Transverse colon (tissue), 3 donors: Measurements from ENCODE around the gene TOP2B.

Source experiments
- EP300 ChIP-seq: sonication (generic); formaldehyde crosslinking; IDR thresholded peaks from one replicate; pipeline ENCODE4 v1.6.1; 2017; ENCODE audit warnings: antibody characterized with exemption, low read depth
- POLR2A ChIP-seq: fragments of 450-650 bp; IDR thresholded peaks from one replicate; pipeline ENCODE4 v1.6.1; 2016; ENCODE audit warnings: antibody characterized with exemption, mild to moderate bottlenecking, moderate library complexity
- TF ChIP-seq, protein P1 (sequence below), 5 experiments: fragments of 200-600 bp in 3 of 5; fragments of 450-650 bp in 2 of 5; sonication (generic) in 3 of 5; IDR thresholded peaks; 1 replicate in 2 of 5; 2 replicates in 3 of 5; pipeline ENCODE4 v1.5.1; 2016 to 2017; ENCODE audit warnings: antibody characterized with exemption in 5 of 5, inconsistent platforms in 3 of 5, mild to moderate bottlenecking in 2 of 5, moderate library complexity in 1 of 5

DNA sequence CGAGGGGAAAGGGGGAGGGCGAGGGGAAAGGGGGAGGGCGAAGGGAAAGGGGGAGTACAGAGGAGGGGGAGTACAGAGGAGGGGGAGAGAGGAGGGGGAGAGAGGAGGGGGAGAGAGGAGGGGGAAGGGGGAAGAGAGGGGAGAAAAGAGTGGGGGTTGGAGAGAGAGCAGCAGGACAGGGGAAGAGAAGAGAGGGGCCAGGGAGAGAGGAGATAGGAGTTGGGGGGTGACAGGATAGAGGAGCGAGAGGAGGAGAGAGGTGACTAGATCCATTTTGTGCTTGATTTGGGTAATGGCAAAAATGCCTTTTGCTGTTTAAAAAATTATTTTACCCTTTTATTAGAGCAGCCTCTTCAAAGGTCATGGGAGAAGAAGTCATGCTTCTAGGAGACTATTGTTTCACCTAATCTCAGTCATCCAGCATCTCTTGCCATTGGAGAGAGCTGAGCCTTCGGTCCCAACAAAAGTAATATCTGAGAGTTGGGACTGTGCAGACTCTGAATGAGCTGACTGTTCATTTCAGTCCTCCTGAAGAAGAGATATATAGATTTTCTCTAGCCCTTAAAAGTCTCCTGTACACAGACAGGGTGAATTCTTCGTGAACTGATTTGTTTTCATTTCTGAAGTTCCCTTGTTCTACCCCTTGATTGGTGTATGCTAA, 15.1 kb upstream of the TOP2B start:
- TF ChIP-seq POLR2A (no peak), EP300 (no peak)
- TF ChIP-seq, protein P1, sequence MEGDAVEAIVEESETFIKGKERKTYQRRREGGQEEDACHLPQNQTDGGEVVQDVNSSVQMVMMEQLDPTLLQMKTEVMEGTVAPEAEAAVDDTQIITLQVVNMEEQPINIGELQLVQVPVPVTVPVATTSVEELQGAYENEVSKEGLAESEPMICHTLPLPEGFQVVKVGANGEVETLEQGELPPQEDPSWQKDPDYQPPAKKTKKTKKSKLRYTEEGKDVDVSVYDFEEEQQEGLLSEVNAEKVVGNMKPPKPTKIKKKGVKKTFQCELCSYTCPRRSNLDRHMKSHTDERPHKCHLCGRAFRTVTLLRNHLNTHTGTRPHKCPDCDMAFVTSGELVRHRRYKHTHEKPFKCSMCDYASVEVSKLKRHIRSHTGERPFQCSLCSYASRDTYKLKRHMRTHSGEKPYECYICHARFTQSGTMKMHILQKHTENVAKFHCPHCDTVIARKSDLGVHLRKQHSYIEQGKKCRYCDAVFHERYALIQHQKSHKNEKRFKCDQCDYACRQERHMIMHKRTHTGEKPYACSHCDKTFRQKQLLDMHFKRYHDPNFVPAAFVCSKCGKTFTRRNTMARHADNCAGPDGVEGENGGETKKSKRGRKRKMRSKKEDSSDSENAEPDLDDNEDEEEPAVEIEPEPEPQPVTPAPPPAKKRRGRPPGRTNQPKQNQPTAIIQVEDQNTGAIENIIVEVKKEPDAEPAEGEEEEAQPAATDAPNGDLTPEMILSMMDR (IDR thresholded peaks at IDR 0.05): no peak
